KG1 (cell line): ENCODE data around the gene ACVR1.
A peak's percentile ranks its signal among the peaks of the same experiment; 100 is the strongest.

ENCODE experiments used
- DNase-seq: peaks from one replicate; lab custom pipeline; 2025; lab: John Stamatoyannopoulos, UW

ACVR1 gene

GRCh38 chr2:157856187-157856515 is 20.0 kb downstream of the ACVR1 start:
- DNase-seq, result no peak

DNA sequence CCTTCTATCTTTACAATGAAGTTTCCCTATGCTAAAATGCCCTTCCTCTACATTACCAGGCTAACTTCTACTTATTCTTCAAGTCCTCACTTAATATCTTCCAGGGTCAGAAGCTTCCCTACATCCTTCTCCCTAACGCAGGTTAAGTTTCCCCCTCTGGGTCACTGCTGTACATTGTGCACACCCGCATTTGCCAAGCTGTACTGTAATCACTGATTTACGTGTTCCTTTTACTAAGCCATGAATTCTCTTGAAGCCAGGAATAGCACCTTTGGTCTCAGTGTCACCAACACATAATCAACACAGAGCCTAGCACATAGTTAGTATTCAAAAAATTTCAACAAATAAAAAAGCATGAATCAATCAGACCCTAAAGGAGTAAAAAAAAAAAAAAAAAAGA is 22.3 kb downstream of the ACVR1 start:
- no peak for DNase-seq

- no peak for DNase-seq
Measured at GRCh38 chr2:157853211-157853610, 22.9 kb downstream of the ACVR1 start.

GRCh38 chr2:157849591-157849990 is 26.5 kb downstream of the ACVR1 start:
- no peak for DNase-seq

DNA sequence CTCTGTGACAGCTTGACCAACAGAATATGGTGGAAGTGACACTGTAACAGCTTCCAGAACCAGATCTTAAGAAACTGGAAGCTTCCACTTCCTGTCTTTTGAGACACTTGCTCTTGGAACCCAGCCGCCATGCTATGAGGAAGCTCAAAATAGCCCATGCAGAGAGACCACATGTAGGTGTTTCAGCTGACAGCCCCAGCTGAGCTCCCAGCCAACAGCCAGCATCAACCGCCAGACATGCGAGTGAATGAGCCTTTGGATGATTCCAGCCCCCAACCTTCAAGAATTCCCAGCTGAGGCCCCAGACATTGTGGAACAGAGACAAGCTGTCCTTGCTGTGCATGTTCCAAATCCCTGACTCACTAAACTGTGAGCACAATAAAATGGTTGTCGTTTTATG is 27.9 kb downstream of the ACVR1 start:
- DNase-seq, result no peak

GRCh38 chr2:157845081-157845480 is 31.0 kb downstream of the ACVR1 start:
- no peak for DNase-seq

DNA sequence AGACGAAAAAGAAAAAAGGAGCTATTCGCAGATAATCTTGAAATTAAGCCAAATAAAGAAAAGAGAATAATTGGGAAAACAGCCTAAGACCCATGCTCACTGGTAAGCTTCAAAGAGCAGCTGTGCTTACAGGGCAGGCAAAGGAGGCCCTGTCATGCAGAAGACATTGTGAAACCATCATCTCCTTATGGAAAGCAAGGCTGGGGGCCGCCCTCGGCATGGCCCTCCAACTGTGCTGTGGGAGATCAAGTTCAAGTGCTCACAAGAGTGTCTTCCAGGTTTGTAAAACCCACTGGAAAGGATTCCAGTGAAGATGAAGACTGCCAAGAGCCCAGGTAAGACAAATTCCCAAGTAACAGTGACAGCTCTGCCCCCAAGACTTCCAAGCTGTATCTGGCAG is 32.2 kb downstream of the ACVR1 start:
- DNase-seq, result no peak

- no peak for DNase-seq
Measured at GRCh38 chr2:157843081-157843480, 33.0 kb downstream of the ACVR1 start.

DNA sequence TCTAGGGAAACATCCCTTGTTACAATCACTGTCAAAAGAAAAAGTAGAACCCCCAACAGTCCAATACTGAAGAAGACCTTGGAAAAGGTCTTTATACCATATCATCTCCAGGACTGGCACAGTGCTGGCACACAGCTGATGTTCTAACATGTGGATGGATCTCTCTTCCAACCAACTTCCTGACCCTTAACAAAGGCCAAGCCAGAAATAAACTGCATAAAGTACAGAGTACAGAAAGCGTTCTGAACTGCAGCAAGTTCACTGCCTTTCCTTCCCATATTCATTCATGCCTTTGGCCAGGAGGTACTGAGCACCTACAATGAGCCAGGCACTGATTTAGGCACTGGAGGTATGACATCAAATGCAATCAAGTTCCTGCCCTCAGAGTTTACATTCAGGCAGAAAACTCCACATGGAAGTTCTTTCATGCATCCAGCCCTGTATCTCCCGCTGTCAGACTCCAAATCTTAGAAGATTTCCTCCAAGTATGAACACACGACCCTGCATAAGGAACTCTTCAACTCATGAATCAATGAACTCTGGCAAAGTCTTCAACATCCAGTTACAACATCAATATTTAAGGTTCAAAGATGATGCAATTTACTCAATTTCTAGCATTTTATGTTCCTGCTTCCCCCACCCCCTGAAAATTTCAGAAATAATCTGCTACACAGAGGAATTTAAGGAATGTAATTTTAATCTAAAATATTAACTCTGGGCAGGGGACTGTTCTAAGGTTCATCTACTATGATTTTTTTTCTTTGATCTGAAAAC is 33.8 kb downstream of the ACVR1 start:
- DNase-seq, result no peak

- DNase-seq, result no peak
Measured at GRCh38 chr2:157841485-157841884, 34.6 kb downstream of the ACVR1 start.

DNA sequence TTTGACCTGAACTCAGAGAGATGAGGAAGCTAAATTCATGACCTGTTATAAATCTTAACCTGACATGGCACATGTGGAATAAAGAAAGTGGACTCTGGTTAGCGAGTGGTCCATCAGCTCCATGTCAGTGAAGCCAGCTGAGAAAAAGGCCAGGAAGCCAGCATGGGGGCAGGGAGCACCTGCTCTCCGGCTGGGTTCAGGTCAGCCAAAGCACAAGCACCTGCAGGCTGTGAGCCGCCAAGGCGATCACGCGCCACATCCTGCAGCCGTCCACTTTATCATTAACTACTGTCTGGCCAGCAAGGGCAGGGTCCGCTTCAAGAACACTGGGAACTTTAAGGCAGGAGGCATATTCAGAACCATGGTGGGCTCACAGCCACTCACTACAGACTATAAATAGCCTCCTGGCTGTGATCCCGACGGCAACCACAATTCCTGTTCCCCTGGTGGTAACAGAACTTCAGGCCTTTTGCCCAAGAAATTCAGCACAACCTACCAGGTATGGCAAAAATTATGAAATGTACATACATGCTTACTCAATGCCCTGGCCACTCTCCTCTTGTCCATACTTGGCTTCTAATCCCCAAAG is 35.5 kb downstream of the ACVR1 start:
- no peak for DNase-seq

- no peak for DNase-seq
Measured at GRCh38 chr2:157839822-157840221, 36.3 kb downstream of the ACVR1 start.

DNA sequence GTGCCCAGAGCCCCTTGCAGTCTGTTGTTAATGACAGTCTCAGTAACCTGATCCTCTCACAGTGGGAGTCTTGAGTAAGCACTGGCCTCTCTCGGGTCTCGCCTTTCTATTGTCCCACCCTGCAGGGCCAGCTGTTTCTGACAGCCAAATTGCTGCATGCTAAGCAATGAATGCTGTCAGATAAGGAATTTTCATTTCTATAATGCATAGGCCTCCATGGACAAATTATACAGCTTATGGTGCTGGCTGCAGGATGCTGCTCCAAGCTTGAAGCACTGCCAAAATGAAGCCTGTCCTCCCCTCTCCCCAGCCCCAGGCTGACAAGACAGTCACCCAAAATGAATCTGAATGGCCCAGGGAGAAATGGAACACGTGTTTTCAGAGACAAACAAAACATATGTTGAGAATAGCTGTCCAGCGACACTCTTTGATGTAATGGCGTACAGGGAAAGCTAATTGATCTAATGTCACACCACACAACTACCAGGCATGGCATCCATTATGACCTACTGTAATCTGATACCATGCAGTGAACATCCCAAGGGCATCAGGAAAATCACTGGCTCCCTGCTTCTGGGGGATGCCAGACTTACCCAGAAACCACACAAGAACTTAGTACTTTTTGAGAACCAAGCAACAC is 36.8 kb downstream of the ACVR1 start:
- DNase-seq, result no peak

- DNase-seq, result peak; percentile 30
Measured at GRCh38 chr2:157838442-157839161, 37.5 kb downstream of the ACVR1 start.

DNA sequence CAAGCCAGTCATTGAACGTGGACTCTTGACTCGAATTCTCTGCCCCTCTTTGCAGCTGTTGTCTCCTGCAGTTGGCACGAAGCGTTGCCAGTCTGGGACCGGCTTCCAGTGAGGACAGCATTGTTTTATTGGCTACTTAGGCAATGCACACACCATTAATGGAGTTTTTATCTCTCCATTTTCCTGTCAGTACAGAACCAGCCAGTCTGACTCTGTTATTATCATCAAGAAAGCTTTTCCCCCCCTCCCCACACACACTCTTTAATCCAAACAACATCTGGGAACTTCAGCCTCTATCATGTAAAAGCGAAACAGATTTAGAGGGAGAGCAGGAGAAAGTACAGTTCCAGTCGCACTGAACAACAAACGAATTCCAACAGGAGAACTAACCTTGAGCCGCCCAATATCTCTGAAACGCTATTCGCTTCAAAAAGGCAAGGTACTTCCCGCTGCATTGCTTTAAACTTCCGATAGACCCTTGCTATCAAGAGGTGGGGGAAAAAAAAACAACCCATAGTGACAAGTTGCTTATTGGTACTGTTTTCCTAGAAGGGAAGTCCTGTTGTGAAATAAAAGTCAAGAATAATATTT is 38.2 kb downstream of the ACVR1 start:
- DNase-seq, result no peak

DNA sequence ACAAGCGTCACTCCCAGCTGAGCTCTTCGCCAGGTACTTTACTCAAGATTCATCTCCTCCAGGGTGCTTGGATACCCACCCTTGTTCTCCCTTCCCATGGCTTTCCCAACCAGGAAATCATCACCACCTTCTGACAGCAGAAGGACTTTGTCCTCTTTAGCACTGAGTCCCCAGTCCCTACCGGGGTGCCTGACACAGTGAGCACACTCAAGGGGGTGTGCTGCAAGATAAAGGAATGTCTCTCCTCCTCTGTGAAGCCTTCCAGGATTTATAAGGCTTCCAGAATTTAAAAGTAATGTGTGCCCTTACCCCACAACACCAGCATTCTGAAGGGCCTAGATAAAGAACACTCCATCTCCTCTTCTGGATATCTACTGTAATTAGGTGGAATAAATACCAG is 39.6 kb downstream of the ACVR1 start:
- DNase-seq, result no peak

DNA sequence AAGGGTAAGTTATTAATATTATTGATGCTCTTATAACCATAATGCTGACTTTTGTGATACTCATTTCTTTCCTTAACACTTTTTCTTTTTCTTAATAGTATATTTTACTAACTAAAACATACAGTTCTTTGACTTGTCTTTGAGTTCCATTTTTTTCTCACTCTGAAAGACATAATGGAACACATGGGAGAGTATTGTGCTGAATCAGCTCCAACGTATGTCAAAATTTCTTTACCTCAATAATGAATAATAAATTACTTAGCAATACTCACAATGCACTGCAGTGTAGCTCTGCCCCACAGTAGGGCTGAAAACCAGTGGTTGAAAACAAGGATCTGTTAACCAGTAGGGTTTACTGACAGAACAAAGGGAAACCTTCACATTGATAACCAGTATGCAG is 40.7 kb downstream of the ACVR1 start:
- DNase-seq, result no peak

DNA sequence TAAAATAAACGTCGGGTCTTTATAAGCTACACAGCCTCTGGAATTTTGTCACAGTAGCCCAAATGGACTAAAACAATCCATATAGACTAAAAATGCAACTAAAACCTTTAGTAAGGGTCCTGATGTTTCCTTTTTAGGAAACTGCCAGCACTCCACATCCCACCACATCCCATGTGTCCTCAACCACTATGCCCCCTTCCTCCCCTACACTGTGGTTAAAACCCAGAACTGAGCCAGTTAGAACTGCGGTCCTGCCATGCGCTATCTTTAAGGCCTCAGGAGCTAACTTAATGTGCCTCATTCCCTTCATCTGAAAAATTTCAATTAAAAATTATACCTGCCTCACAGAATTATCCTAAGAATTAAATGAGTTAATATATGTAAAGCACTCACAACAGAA is 41.1 kb downstream of the ACVR1 start:
- DNase-seq, result no peak

GRCh38 chr2:157833721-157834120 is 42.4 kb downstream of the ACVR1 start:
- DNase-seq, result no peak

DNA sequence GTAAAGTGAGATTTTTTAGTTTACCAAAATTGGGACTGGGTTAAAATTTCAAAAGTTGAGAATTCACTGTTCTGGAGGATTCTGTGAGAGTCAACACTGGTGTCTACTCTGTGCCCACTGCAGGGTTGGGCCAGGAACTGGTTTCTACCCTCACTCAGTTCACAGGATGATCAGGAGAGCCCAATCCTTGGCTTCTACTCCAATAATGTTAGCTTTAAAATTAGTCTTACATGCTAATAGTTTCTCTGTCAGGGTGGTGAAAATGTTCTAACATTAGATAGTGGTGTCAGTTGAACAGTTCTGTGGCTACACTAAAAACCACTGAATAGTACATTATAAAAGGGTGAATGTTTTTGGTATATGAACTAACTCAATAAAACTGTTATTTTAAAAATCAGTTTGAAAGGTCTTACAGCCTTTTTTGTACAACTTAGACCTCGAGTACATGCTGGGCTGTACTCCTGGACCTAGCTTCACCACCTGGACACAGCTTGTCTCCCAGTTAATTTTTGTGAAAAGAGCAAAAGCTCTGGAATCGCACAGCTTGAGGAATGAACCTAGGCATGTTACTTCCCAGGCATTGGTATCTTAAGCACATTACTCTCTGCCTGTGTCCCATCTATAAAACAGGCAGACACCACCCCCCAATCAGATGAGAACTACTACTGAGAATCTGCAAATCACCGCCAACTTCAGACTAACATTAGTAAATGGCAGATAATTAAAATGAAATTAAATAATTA is 44.4 kb downstream of the ACVR1 start:
- no peak for DNase-seq

GRCh38 chr2:157830696-157831570 is 45.2 kb downstream of the ACVR1 start:
- DNase-seq, result no peak
